Thyroid gland (tissue), 4 donors: ENCODE measurements around the gene AHSG. TPM values are rescaled to one million over a fixed set of nuclear protein-coding genes. Genes with fewer than 3 reads are reported as not detected.

Source experiments
- DNase-seq, 2 donors: peaks; one replicate each; pipeline ENCODE4 v3.0.0-alpha.2; 2019
- H3K27ac ChIP-seq, 3 donors: fragments of 200-600 bp; sonication (generic); 1 replicate in 2 of 3; 2 replicates in 1 of 3; pipeline ENCODE4 v1.5.1; 2016 to 2019; ENCODE audit warnings: mild to moderate bottlenecking in 1 of 3, moderate library complexity in 1 of 3
- H3K27me3 ChIP-seq: fragments of 200-600 bp; sonication (generic); one replicate; pipeline ENCODE4 v1.5.1; 2019
- H3K36me3 ChIP-seq, 2 donors: fragments of 200-600 bp; sonication (generic); one replicate each; pipeline ENCODE4 v1.5.1; 2016 to 2019
- H3K4me1 ChIP-seq, 2 donors: fragments of 200-600 bp; sonication (generic); one replicate each; pipeline ENCODE4 v1.5.1; 2017 to 2019
- H3K4me3 ChIP-seq, 3 donors: fragments of 200-600 bp; sonication (generic); replicated peaks in 1 of 3; 1 replicate in 2 of 3; 2 replicates in 1 of 3; pipeline ENCODE4 v1.5.1; 2016; ENCODE audit warnings: mild to moderate bottlenecking in 1 of 3
- H3K9me3 ChIP-seq: fragments of 200-600 bp; sonication (generic); one replicate; pipeline ENCODE4 v1.5.1; 2017
- POLR2A ChIP-seq, 2 donors: fragments of 450-650 bp; IDR thresholded peaks; one replicate each; pipeline ENCODE4 v1.6.1; 2017; ENCODE audit warnings: antibody characterized with exemption in 2 of 2, mild to moderate bottlenecking in 2 of 2, moderate library complexity in 1 of 2
- WGBS, 2 donors: methylation state at CpG; one replicate each; pipeline ENCODE4 v1.1.5; 2017; 5-methylcytosine and 5-hydroxymethylcytosine counted together
- intact Hi-C: fragments of 100-400 bp; cut with DNase I; formaldehyde crosslinking; loops from one replicate; pipeline ENCODE4 v1.15.1; 2023
- total RNA-seq, 4 donors: library from RNA; depleted of rRNA; stranded (reverse); fragments of >200 nt; gene quantifications; one replicate each; pipeline ENCODE4 v1.2.3, GENCODE V29; 2016
- TF ChIP-seq, protein P1 (sequence below), 6 experiments: fragments of 200-600 bp in 3 of 6; fragments of 450-650 bp in 3 of 6; sonication (generic) in 3 of 6; IDR thresholded peaks; one replicate each; pipeline ENCODE4 v1.5.1; 2016 to 2019; ENCODE audit warnings: antibody characterized with exemption in 6 of 6, mild to moderate bottlenecking in 2 of 6, inconsistent platforms in 1 of 6, moderate library complexity in 1 of 6

AHSG gene
- total RNA-seq, 4 donors from 2014 or later = not detected

DNA sequence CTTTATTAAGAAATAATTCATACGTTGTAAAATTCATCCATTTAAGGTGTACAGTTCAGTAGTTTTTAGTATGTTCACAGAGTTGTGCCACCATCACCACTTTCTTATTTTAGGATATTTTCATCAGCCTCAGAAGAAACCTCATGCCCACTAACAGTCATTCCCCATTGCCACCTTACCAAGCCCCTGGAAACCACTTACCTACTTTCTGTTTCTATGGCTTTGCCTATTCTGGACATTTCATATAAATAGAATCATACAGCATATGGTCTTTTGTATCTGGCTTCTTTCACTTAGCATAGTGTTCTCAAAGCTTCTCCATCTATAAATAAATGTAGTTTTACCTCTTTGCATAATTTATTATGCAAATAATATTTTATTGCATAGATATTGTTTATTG is 34.0 kb downstream of the AHSG start:
- no peaks in the 10 kb centered on the region for H3K4me1 ChIP-seq
- no peak for DNase-seq
- 79 to 87% methylated on average over 1 of the region's 1 CpG for WGBS, 2 donors
- no peak overlapping the region for H3K4me3 ChIP-seq
- no peaks in the 10 kb centered on the region for H3K36me3 ChIP-seq
- H3K27ac ChIP-seq = no peak overlapping the region
- no peaks in the 10 kb centered on the region for H3K27me3 ChIP-seq
- TF ChIP-seq, protein P1, sequence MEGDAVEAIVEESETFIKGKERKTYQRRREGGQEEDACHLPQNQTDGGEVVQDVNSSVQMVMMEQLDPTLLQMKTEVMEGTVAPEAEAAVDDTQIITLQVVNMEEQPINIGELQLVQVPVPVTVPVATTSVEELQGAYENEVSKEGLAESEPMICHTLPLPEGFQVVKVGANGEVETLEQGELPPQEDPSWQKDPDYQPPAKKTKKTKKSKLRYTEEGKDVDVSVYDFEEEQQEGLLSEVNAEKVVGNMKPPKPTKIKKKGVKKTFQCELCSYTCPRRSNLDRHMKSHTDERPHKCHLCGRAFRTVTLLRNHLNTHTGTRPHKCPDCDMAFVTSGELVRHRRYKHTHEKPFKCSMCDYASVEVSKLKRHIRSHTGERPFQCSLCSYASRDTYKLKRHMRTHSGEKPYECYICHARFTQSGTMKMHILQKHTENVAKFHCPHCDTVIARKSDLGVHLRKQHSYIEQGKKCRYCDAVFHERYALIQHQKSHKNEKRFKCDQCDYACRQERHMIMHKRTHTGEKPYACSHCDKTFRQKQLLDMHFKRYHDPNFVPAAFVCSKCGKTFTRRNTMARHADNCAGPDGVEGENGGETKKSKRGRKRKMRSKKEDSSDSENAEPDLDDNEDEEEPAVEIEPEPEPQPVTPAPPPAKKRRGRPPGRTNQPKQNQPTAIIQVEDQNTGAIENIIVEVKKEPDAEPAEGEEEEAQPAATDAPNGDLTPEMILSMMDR (IDR thresholded peaks at IDR 0.05) = no peak
- TF ChIP-seq POLR2A (IDR thresholded peaks at IDR 0.05) = no peak
- intact Hi-C loops = no loop called here
- H3K9me3 ChIP-seq = no peaks in the 10 kb centered on the region

DNA sequence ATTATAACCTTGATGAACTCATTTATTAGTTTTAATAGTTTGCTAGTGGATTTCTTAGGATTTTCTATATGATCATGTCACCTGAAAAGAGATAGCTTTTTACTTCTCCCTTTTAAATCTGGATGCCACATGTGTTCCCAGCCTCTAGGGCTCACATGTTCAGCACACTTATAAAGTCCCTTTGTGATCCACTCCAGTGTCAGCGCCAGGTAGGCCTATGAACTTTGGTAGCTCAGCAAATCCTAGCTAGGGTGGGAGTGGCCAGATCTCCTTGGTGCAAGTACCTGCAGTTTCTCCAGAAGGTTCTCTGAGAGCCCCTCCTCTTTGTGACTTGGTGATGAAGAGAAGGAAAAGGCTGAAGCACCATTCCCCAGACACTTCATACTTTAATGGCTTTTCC is 36.0 kb downstream of the AHSG start:
- 83 to 87% methylated on average over 1 of the region's 1 CpG for WGBS, 2 donors
- H3K9me3 ChIP-seq = no peaks in the 10 kb centered on the region
- TF ChIP-seq, protein P1 (IDR thresholded peaks at IDR 0.05) = no peak
- no peak for TF ChIP-seq POLR2A (IDR thresholded peaks at IDR 0.05)
- no peak overlapping the region for H3K4me3 ChIP-seq
- DNase-seq = no peak
- H3K36me3 ChIP-seq = no peaks in the 10 kb centered on the region
- H3K27me3 ChIP-seq = no peaks in the 10 kb centered on the region
- no peaks in the 10 kb centered on the region for H3K4me1 ChIP-seq
- intact Hi-C loops = no loop called here
- no peak overlapping the region for H3K27ac ChIP-seq

DNA sequence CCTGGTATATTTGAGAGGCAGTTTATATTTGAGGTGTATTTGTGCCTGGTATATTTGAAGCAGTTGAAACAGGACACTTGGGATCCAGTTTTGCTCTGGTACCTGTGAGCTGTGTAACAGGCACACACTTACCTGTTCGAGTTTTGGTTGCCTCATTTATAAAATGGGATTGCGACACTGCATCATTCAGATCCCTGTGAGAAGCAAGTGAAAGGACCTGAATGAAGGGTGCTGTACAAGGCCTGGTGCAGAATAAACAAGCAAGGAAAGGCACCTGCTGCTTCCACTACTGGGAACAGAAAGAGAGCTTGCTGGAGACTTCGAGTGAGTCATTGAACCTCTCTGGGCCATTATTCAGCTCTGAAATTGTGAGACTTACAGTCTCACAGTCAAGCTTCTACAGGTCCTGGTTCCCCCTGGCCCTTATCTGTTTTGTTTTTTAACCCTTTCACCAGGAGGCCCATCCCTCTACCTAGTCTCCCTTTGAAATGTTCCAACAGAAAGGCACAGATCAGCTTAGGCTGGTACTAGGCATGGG is 38.9 kb downstream of the AHSG start:
- Histone ChIP-seq H3K4me1 (no peaks in the 10 kb centered on the region), H3K36me3 (no peaks in the 10 kb centered on the region), H3K27me3 (no peaks in the 10 kb centered on the region), H3K4me3 (no peak overlapping the region), H3K9me3 (no peaks in the 10 kb centered on the region), H3K27ac (no peak overlapping the region)
- WGBS, 2 donors = 71 to 74% methylated on average over 3 of the region's 3 CpGs
- intact Hi-C loops = no loop called here
- TF ChIP-seq, protein P1 (IDR thresholded peaks at IDR 0.05) = no peak
- TF ChIP-seq POLR2A (IDR thresholded peaks at IDR 0.05) = no peak
- DNase-seq = no peak

DNA sequence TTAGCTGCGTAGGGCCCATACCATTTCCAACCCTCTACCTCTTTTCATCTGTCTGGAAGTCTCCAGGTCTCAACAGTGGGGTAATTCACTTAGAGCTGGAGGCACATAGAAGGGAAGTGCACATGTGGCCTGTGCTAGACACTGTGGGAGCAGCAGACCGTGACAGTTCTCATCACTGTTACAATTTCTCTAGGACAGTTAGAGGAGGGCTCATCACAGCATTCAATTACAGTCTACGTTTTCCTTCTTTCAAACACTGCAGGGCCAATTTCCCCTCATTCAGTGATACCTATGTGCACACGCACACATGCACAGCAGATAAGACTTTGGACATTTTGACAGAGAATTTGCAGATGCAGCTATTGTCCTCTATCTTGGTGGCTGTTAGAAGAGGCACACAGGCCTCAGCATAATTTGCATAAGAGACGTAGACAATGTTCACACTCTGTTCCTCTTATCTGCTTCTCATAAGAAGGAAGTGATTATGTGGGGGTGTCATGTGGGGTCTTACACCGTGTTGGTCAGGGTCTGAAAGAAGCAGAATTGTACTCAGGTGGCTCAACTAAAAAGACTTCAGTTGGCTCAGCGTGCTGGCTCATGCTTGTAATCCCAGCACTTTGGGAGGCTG is 40.3 kb downstream of the AHSG start:
- no peaks in the 10 kb centered on the region for H3K27me3 ChIP-seq
- no peaks in the 10 kb centered on the region for H3K9me3 ChIP-seq
- WGBS, 2 donors = 69 to 85% methylated on average over 7 of the region's 7 CpGs
- no peak for DNase-seq
- TF ChIP-seq POLR2A (IDR thresholded peaks at IDR 0.05) = no peak
- TF ChIP-seq, protein P1 (IDR thresholded peaks at IDR 0.05) = no peak
- no peaks in the 10 kb centered on the region for H3K4me1 ChIP-seq
- intact Hi-C loops = no loop called here
- no peak overlapping the region for H3K4me3 ChIP-seq
- no peaks in the 10 kb centered on the region for H3K36me3 ChIP-seq
- no peak overlapping the region for H3K27ac ChIP-seq

DNA sequence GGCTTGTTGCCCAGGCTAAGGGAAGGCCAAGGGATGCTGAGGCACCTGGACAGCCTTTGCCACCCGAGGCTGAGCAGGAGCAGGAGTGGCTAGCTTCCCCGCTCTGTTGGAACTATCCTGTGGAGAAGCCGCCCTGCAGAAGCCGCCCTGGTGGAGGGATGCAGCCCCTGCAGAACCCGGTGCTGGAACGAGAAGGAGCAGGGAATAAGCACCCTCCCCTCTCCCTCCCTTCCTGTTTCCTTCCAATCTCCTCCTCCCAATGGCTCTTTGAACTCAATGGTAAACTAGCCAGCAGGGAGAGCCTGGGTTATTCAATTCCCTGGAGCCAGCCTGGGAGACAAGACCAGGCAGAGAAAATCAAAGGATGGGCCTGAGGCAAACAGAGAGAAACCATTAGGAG is 41.1 kb downstream of the AHSG start:
- Histone ChIP-seq H3K4me3 (no peak overlapping the region), H3K36me3 (no peaks in the 10 kb centered on the region), H3K9me3 (no peaks in the 10 kb centered on the region), H3K4me1 (no peaks in the 10 kb centered on the region), H3K27ac (no peak overlapping the region), H3K27me3 (no peaks in the 10 kb centered on the region)
- TF ChIP-seq, protein P1 (IDR thresholded peaks at IDR 0.05) = no peak
- no peak for TF ChIP-seq POLR2A (IDR thresholded peaks at IDR 0.05)
- intact Hi-C loops = no loop called here
- DNase-seq = no peak
- WGBS, 2 donors = 55 to 64% methylated on average over 6 of the region's 6 CpGs
